22Rv1 (cell line): ENCODE measurements around the gene CMTM2.

ENCODE experiments used
- CTCF ChIP-seq: fragments of 450-650 bp; IDR thresholded peaks from 2 replicates; pipeline ENCODE4 v1.5.1; 2017; ENCODE audit warnings: mild to moderate bottlenecking
- ZFX ChIP-seq: fragments of 450-650 bp; IDR thresholded peaks from 2 replicates; pipeline ENCODE4 v1.6.1; 2017; ENCODE audit warnings: antibody characterized with exemption, borderline replicate concordance

- TF ChIP-seq CTCF = no peak
- TF ChIP-seq ZFX = no peak
Observed at GRCh38 chr16:66541388-66542355, 37.6 kb upstream of the CMTM2 start.
